ENCODE measurements around the gene TAF3.

Gene TAF3

GRCh38 chr10:7881119-7881518 is 62.8 kb downstream of the TAF3 start:
- Mint-ChIP-seq H3K4me3 (no peak overlapping the region), H3K27ac (no peak overlapping the region), H3K36me3 (peaks cover 4% of the 10 kb centered on the region), H3K27me3 (no peaks in the 10 kb centered on the region), H3K4me1 (ENCODE audit: low read depth) (peaks cover 37% of the 10 kb centered on the region), H3K9me3 (ENCODE audit: low read depth) (no peaks in the 10 kb centered on the region)

- Mint-ChIP-seq H3K4me1 (ENCODE audit: low read depth) (peaks cover 54% of the 10 kb centered on the region), H3K9me3 (ENCODE audit: low read depth) (no peaks in the 10 kb centered on the region), H3K27ac (no peak overlapping the region), H3K36me3 (peaks cover 4% of the 10 kb centered on the region), H3K4me3 (no peak overlapping the region), H3K27me3 (no peaks in the 10 kb centered on the region)
These were observed 67.8 kb downstream of the TAF3 start for GRCh38 chr10:7886056-7886455.

GRCh38 chr10:7887174-7887816 is 69.0 kb downstream of the TAF3 start:
- H3K9me3 Mint-ChIP-seq (ENCODE audit: low read depth) = no peaks in the 10 kb centered on the region
- no peak overlapping the region for H3K27ac Mint-ChIP-seq
- H3K4me3 Mint-ChIP-seq = no peak overlapping the region
- H3K36me3 Mint-ChIP-seq = peaks cover 4% of the 10 kb centered on the region
- peaks cover 54% of the 10 kb centered on the region for H3K4me1 Mint-ChIP-seq (ENCODE audit: low read depth)
- H3K27me3 Mint-ChIP-seq = no peaks in the 10 kb centered on the region

- peaks cover 50% of the 10 kb centered on the region for H3K4me1 Mint-ChIP-seq (ENCODE audit: low read depth)
- peaks cover 3% of the 10 kb centered on the region for H3K36me3 Mint-ChIP-seq
- no peak overlapping the region for H3K4me3 Mint-ChIP-seq
- H3K27me3 Mint-ChIP-seq = no peaks in the 10 kb centered on the region
- no peaks in the 10 kb centered on the region for H3K9me3 Mint-ChIP-seq (ENCODE audit: low read depth)
- peak overlapping the region; percentile 36 for H3K27ac Mint-ChIP-seq
These were observed 71.7 kb downstream of the TAF3 start for GRCh38 chr10:7889947-7890542.

DNA sequence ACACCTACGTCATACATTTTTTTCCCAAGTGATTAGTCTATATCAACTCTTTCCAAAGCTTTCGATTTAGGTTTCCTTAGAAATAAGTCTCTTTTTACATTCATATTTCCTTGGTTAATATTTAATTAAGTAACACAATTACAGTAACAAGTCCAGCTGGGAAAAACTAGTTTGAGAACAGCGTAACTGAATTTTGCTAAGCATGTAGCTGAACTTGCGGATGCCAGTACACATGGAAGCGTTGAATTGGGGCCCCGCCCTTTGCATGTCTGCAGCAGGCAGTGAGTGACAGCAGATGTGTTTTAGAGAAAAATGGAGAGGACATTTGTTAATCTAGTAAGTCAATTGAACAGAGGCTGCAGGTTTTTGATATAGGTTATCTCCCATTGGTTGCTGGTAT is 72.5 kb downstream of the TAF3 start:
- Mint-ChIP-seq H3K4me3 (no peak overlapping the region), H3K36me3 (peaks cover 3% of the 10 kb centered on the region), H3K4me1 (ENCODE audit: low read depth) (peaks cover 48% of the 10 kb centered on the region), H3K27me3 (no peaks in the 10 kb centered on the region), H3K27ac (no peak overlapping the region), H3K9me3 (ENCODE audit: low read depth) (no peaks in the 10 kb centered on the region)

DNA sequence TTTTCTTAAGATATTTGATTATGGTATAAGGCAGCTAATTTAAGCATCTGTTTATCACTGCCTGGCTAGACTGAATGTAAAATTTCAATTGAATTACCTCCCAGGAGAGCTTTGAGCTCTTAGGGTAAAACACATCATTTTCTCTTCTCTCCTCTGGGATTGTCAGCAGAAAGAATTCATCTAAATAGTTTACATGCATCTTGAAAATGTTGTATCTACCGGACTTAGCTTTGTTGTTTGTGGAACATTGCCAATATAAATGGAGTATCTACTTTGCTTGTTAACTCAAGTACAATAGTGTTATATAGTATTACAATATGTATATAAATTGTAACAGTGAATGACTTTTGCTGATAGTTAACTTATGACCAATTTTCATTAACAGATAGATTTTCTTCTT is 73.3 kb downstream of the TAF3 start:
- Mint-ChIP-seq H3K4me1 (ENCODE audit: low read depth) (peaks cover 51% of the 10 kb centered on the region), H3K27me3 (no peaks in the 10 kb centered on the region), H3K27ac (no peak overlapping the region), H3K36me3 (peaks cover 9% of the 10 kb centered on the region), H3K4me3 (no peak overlapping the region), H3K9me3 (ENCODE audit: low read depth) (no peaks in the 10 kb centered on the region)

- Mint-ChIP-seq H3K27ac (no peak overlapping the region), H3K4me3 (no peak overlapping the region), H3K9me3 (ENCODE audit: low read depth) (no peaks in the 10 kb centered on the region), H3K4me1 (ENCODE audit: low read depth) (peaks cover 55% of the 10 kb centered on the region), H3K36me3 (peaks cover 13% of the 10 kb centered on the region), H3K27me3 (no peaks in the 10 kb centered on the region)
These were observed 73.8 kb downstream of the TAF3 start for GRCh38 chr10:7892146-7892545.

- H3K36me3 Mint-ChIP-seq = peaks cover 24% of the 10 kb centered on the region
- H3K27me3 Mint-ChIP-seq = no peaks in the 10 kb centered on the region
- H3K4me3 Mint-ChIP-seq = no peak overlapping the region
- H3K4me1 Mint-ChIP-seq (ENCODE audit: low read depth) = peaks cover 46% of the 10 kb centered on the region
- H3K9me3 Mint-ChIP-seq (ENCODE audit: low read depth) = no peaks in the 10 kb centered on the region
- no peak overlapping the region for H3K27ac Mint-ChIP-seq
These were observed 77.4 kb downstream of the TAF3 start for GRCh38 chr10:7895699-7896090.

DNA sequence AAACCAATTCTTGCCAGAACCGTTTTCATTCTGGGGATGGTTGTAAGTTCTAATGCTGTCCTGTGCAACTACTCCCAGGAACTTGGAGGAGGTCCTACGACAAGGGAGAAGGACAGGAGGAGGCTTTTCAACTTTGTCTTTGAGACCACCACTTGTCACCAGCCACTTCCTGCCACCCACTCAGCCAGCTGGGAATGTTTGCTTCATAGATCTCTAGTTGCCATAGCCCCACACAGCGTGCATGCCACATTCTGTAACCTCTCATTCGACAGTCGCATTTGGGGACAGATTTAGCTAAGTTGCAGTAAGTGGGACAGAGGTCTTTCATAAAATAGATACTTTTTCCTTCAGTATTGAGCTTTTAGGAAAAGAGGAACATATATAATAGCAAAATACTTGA is 78.0 kb downstream of the TAF3 start:
- H3K27ac Mint-ChIP-seq = no peak overlapping the region
- H3K4me3 Mint-ChIP-seq = no peak overlapping the region
- H3K27me3 Mint-ChIP-seq = no peaks in the 10 kb centered on the region
- H3K4me1 Mint-ChIP-seq (ENCODE audit: low read depth) = peaks cover 42% of the 10 kb centered on the region
- H3K9me3 Mint-ChIP-seq (ENCODE audit: low read depth) = no peaks in the 10 kb centered on the region
- peaks cover 24% of the 10 kb centered on the region for H3K36me3 Mint-ChIP-seq

DNA sequence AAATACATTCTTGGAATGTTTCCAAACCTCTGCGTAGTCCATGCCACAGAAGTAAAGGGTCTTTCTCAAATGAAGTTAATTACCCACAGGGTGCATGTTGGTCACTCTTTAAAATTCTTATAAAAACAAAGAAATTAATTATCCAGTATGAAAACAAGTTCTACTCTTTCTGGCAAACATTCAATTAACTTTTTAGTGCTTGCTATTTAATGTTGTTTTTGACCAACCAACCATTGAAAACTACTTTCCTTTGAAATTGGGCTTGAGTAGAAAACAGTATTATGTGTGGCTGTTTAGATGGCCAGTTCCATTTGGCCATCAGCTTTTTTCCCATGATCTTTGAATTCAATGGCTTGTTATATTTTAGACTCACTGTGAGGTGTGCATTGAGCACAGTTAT is 83.0 kb downstream of the TAF3 start:
- Mint-ChIP-seq H3K36me3 (peaks cover 23% of the 10 kb centered on the region), H3K27me3 (no peaks in the 10 kb centered on the region), H3K4me3 (no peak overlapping the region), H3K4me1 (ENCODE audit: low read depth) (peaks cover 36% of the 10 kb centered on the region), H3K27ac (no peak overlapping the region), H3K9me3 (ENCODE audit: low read depth) (no peaks in the 10 kb centered on the region)

- Mint-ChIP-seq H3K4me1 (ENCODE audit: low read depth) (peaks cover 32% of the 10 kb centered on the region), H3K4me3 (no peak overlapping the region), H3K9me3 (ENCODE audit: low read depth) (no peaks in the 10 kb centered on the region), H3K27ac (no peak overlapping the region), H3K27me3 (no peaks in the 10 kb centered on the region), H3K36me3 (peaks cover 15% of the 10 kb centered on the region)
These were observed 84.1 kb downstream of the TAF3 start for GRCh38 chr10:7902413-7902812.

DNA sequence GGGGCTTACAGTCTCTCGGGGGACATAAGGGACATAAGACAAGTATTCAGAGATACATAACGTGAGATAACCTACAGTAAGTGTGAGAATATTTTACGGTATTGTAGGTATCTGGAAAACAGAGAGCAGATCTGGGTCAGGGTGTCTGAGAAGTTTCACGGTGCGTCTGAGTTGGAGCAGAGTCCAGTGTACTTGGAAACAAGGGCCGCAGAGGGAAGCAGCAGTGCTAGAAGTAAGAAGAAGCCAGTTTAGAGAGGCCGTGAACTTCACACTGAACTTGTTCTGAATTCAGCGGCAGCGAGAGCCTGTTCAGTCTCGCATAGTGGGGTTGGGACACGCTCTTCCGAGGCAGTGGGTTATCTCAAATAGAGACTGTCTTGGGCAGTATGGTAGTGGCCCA is 85.5 kb downstream of the TAF3 start:
- H3K4me1 Mint-ChIP-seq (ENCODE audit: low read depth) = peaks cover 38% of the 10 kb centered on the region
- no peak overlapping the region for H3K4me3 Mint-ChIP-seq
- no peak overlapping the region for H3K27ac Mint-ChIP-seq
- no peaks in the 10 kb centered on the region for H3K9me3 Mint-ChIP-seq (ENCODE audit: low read depth)
- H3K36me3 Mint-ChIP-seq = peaks cover 10% of the 10 kb centered on the region
- no peaks in the 10 kb centered on the region for H3K27me3 Mint-ChIP-seq

- Mint-ChIP-seq H3K9me3 (ENCODE audit: low read depth) (no peaks in the 10 kb centered on the region), H3K36me3 (peaks cover 3% of the 10 kb centered on the region), H3K4me1 (ENCODE audit: low read depth) (peaks cover 39% of the 10 kb centered on the region), H3K27ac (no peak overlapping the region), H3K27me3 (no peaks in the 10 kb centered on the region), H3K4me3 (no peak overlapping the region)
These were observed 87.8 kb downstream of the TAF3 start for GRCh38 chr10:7906128-7906527.

DNA sequence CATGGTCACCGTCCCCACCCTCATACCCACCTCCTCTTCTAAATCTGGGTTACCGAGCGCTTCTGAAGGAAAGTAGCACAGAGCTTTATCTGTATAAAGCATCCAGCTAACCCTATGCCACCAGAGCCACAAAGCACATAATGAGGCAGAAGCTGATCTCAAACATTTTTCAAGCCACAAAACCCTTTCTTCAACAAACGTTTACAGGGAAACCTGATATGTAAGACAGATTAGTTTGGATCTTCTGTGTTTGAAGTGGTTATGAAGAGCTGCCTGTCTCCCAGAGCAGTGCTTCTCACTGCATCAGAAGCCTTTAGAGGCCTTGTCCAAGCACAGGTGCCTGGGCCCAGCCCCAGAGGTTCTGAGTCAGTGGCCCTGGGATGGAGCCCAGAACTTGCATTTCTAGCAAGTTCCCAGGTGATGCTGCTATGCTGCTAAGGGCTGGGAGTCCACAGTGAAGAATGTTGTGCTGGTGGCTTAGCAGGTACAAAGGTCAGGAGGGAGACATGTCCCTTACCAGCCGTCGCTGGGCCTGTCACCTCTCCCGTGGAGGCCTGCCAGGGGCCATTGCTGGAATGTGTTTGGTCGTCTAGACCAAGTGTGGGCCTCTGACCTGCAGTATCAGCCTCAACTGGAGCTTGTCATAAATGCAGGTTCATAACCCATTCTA is 90.4 kb downstream of the TAF3 start:
- no peaks in the 10 kb centered on the region for H3K27me3 Mint-ChIP-seq
- no peak overlapping the region for H3K27ac Mint-ChIP-seq
- no peaks in the 10 kb centered on the region for H3K9me3 Mint-ChIP-seq (ENCODE audit: low read depth)
- H3K4me3 Mint-ChIP-seq = no peak overlapping the region
- H3K4me1 Mint-ChIP-seq (ENCODE audit: low read depth) = peaks cover 48% of the 10 kb centered on the region
- H3K36me3 Mint-ChIP-seq = peaks cover 2% of the 10 kb centered on the region

- H3K27ac Mint-ChIP-seq = no peak overlapping the region
- H3K36me3 Mint-ChIP-seq = peaks cover 2% of the 10 kb centered on the region
- no peaks in the 10 kb centered on the region for H3K27me3 Mint-ChIP-seq
- H3K4me1 Mint-ChIP-seq (ENCODE audit: low read depth) = peaks cover 39% of the 10 kb centered on the region
- no peak overlapping the region for H3K4me3 Mint-ChIP-seq
- H3K9me3 Mint-ChIP-seq (ENCODE audit: low read depth) = no peaks in the 10 kb centered on the region
These were observed 95.0 kb downstream of the TAF3 start for GRCh38 chr10:7913126-7913872.

All from activated naive CD8-positive, alpha-beta T cell (primary cell).